ENCODE data around the gene LRRC8C. TPM values are rescaled to one million over a fixed set of nuclear protein-coding genes. Genes with fewer than 3 reads are reported as not detected.

The LRRC8C gene
- total and polyA plus RNA-seq, 8 donors: 0.63 to 3.5 (median 1.1) TPM

DNA sequence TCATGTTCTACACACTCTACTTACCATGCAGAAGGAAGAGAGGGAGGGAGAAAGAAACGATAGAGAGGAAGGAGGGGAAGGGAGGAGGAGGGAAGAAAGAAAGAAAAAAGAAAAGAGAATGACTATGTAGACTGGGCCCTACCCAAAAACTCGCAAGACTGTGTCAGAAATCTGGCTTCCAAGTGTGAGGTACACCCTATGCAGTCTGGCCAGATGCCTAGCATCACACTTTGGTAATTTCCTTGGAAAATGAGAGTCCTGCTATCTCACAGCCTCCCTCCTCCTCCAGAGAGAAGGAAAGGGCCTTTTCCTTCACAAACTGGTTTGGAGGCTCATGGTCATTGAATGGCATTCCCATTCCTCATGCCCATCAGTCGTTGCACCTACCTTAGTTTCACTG, 101.5 kb downstream of the LRRC8C start:
- intact Hi-C loops (cut with DNase I): no loop called here
- no peaks in the 10 kb centered on the region for H3K9me3 ChIP-seq

DNA sequence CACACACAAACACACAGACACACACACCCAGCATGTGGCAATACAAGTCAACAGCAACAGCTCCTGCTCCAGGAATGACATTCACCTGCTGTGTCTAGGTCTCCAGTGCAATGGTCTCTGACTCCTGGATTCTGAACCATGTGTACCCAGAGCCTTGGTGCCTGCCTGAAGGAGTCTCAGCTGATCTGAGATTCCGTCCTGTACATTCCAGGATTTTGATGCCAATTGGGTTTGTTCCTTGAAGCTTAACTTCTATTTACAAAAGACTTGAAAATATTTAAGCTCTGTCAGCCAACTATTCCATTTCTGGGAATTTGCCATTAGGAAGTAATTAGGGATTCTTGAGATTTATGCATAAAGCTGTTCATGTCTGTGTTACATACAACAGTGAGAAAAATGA, 102.6 kb downstream of the LRRC8C start:
- no peak for DNase-seq
- no peaks in the 10 kb centered on the region for H3K9me3 ChIP-seq
- intact Hi-C loops (cut with DNase I): no loop called here
- 7 to 14% methylated on average over 1 of the region's 1 CpG for WGBS, 2 donors
- H3K27ac ChIP-seq: no peak overlapping the region
- H3K4me3 ChIP-seq: no peak overlapping the region
- no peaks in the 10 kb centered on the region for H3K27me3 ChIP-seq
- TF ChIP-seq, protein P1, sequence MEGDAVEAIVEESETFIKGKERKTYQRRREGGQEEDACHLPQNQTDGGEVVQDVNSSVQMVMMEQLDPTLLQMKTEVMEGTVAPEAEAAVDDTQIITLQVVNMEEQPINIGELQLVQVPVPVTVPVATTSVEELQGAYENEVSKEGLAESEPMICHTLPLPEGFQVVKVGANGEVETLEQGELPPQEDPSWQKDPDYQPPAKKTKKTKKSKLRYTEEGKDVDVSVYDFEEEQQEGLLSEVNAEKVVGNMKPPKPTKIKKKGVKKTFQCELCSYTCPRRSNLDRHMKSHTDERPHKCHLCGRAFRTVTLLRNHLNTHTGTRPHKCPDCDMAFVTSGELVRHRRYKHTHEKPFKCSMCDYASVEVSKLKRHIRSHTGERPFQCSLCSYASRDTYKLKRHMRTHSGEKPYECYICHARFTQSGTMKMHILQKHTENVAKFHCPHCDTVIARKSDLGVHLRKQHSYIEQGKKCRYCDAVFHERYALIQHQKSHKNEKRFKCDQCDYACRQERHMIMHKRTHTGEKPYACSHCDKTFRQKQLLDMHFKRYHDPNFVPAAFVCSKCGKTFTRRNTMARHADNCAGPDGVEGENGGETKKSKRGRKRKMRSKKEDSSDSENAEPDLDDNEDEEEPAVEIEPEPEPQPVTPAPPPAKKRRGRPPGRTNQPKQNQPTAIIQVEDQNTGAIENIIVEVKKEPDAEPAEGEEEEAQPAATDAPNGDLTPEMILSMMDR (IDR thresholded peaks at IDR 0.05): no peak
- H3K36me3 ChIP-seq: no peaks in the 10 kb centered on the region
- no peaks in the 10 kb centered on the region for H3K4me1 ChIP-seq
- ATAC-seq: no peak
- FAIRE-seq: no peak

More for the DNA sequence above, 101.5 kb downstream of the LRRC8C start:
- 53 to 68% methylated on average over 3 of the region's 3 CpGs for WGBS, 2 donors
- no peak overlapping the region for H3K27ac ChIP-seq
- H3K36me3 ChIP-seq: no peaks in the 10 kb centered on the region
- FAIRE-seq: no peak
- H3K4me3 ChIP-seq: no peak overlapping the region
- DNase-seq: no peak
- H3K4me1 ChIP-seq: no peaks in the 10 kb centered on the region
- no peaks in the 10 kb centered on the region for H3K27me3 ChIP-seq
- no peak for ATAC-seq
- TF ChIP-seq, protein P1 (IDR thresholded peaks at IDR 0.05): no peak

DNA sequence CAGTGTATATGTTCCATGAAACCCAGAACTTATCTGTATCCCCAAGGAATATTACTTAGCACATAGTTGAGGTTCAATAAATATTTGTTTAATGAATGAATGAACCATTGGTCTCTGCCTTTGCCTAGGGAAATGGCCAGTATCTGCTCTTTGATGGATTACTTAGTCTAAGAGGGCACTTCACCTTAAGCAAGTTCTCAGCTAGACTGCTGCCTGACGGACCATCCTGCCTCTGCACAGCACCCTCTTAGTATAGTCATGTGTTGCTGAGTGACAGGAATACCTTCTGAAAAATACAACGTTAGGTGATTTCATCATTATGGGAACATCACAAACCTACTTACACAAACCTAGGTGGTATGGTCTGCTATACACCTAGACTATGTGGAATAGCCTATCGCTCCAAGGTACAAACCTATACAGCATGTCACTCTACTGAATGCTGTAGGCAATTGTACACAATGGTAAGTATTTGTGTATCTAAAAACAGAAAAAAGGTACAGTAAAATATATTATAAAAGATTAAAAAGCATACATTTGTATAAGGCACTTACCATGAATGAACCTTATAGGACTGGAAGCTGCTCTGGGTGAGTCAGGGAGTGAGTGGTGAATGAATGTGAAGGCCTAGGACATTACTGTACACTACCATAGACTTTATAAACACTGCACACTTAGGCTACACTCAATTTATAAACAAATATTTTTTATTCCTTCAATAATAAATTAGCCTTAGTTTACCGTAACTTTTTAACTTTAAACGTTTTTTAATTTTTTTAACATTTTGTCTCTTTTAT, 104.2 kb downstream of the LRRC8C start:
- H3K4me3 ChIP-seq: no peak overlapping the region
- H3K27ac ChIP-seq: no peak overlapping the region
- WGBS, 2 donors: 78 to 79% methylated on average over 5 of the region's 5 CpGs
- H3K4me1 ChIP-seq: no peaks in the 10 kb centered on the region
- intact Hi-C loops (cut with DNase I): no loop called here
- no peak for FAIRE-seq
- no peak for DNase-seq
- TF ChIP-seq, protein P1 (IDR thresholded peaks at IDR 0.05): no peak
- H3K9me3 ChIP-seq: no peaks in the 10 kb centered on the region
- no peaks in the 10 kb centered on the region for H3K27me3 ChIP-seq
- no peaks in the 10 kb centered on the region for H3K36me3 ChIP-seq
- no peak for ATAC-seq

DNA sequence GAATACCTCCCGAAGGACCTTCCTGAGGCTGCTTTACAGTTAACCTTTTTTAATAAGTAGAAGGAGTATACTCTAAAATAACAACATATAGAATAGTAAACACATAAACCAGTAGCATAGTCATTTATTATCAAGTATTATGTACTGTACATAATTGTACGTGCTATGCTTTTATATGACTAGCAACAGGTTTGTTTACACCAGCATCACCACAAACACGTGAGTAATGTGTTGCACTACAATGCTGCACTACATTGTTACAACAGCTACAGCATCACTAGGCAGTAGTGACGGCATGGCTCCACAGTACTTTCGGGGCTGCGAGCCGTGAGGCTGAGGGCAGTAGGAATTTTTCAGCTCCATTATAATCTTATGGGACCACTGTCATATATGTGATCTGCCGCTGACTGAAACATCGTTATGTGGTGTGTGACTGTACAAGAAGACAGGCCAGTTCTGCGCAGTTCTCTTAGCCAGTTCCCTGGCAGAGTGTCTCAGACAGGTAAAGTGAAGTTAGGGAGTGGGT, 105.1 kb downstream of the LRRC8C start:
- H3K27ac ChIP-seq: no peak overlapping the region
- H3K4me3 ChIP-seq: no peak overlapping the region
- H3K4me1 ChIP-seq: no peaks in the 10 kb centered on the region
- H3K36me3 ChIP-seq: no peaks in the 10 kb centered on the region
- intact Hi-C loops (cut with DNase I): no loop called here
- H3K9me3 ChIP-seq: no peaks in the 10 kb centered on the region
- TF ChIP-seq, protein P1 (IDR thresholded peaks at IDR 0.05): no peak
- ATAC-seq: no peak
- H3K27me3 ChIP-seq: no peaks in the 10 kb centered on the region
- 83 to 85% methylated on average over 10 of the region's 10 CpGs for WGBS, 2 donors
- FAIRE-seq: no peak
- DNase-seq: no peak
